ENCODE results near the gene RPN1. TPM values are rescaled to one million over a fixed set of nuclear protein-coding genes. Genes with fewer than 3 reads are reported as not detected.

The RPN1 gene
- total RNA-seq, 1 donor from 2014 or later: 213 TPM

GRCh38 chr3:128584412-128585020 is 66.1 kb downstream of the RPN1 start:
- Mint-ChIP-seq H3K4me3 (ENCODE audit: unreplicated experiment) (no peak overlapping the region), H3K27me3 (ENCODE audit: low read depth) (peaks cover 4% of the 10 kb centered on the region), H3K9me3 (ENCODE audit: low read depth) (no peaks in the 10 kb centered on the region), H3K4me1 (ENCODE audit: low read depth) (no peaks in the 10 kb centered on the region), H3K36me3 (ENCODE audit: low read depth) (peaks cover 2% of the 10 kb centered on the region), H3K27ac (ENCODE audit: unreplicated experiment) (no peak overlapping the region)
- DNase-seq (ENCODE audit: low spot score): no peak
- peak; percentile 85 for TF ChIP-seq CTCF (IDR thresholded peaks at IDR 0.05)

- no peaks in the 10 kb centered on the region for H3K4me1 Mint-ChIP-seq (ENCODE audit: low read depth)
- H3K27me3 Mint-ChIP-seq (ENCODE audit: low read depth): peaks cover 6% of the 10 kb centered on the region
- no peak overlapping the region for H3K4me3 Mint-ChIP-seq (ENCODE audit: unreplicated experiment)
- peaks cover 2% of the 10 kb centered on the region for H3K36me3 Mint-ChIP-seq (ENCODE audit: low read depth)
- H3K9me3 Mint-ChIP-seq (ENCODE audit: low read depth): no peaks in the 10 kb centered on the region
- no peak for TF ChIP-seq CTCF (IDR thresholded peaks at IDR 0.05)
- no peak overlapping the region for H3K27ac Mint-ChIP-seq (ENCODE audit: unreplicated experiment)
- no peak for DNase-seq (ENCODE audit: low spot score)
These were observed 69.1 kb downstream of the RPN1 start for GRCh38 chr3:128581566-128581965.

- Mint-ChIP-seq H3K36me3 (ENCODE audit: low read depth) (peaks cover 2% of the 10 kb centered on the region), H3K4me1 (ENCODE audit: low read depth) (no peaks in the 10 kb centered on the region), H3K4me3 (ENCODE audit: unreplicated experiment) (no peak overlapping the region), H3K9me3 (ENCODE audit: low read depth) (no peaks in the 10 kb centered on the region), H3K27me3 (ENCODE audit: low read depth) (peaks cover 6% of the 10 kb centered on the region), H3K27ac (ENCODE audit: unreplicated experiment) (no peak overlapping the region)
- no peak for DNase-seq (ENCODE audit: low spot score)
- TF ChIP-seq CTCF (IDR thresholded peaks at IDR 0.05): no peak
These were observed 70.7 kb downstream of the RPN1 start for GRCh38 chr3:128579927-128580326.

- Mint-ChIP-seq H3K36me3 (ENCODE audit: low read depth) (peaks cover 2% of the 10 kb centered on the region), H3K9me3 (ENCODE audit: low read depth) (no peaks in the 10 kb centered on the region), H3K4me1 (ENCODE audit: low read depth) (no peaks in the 10 kb centered on the region), H3K4me3 (ENCODE audit: unreplicated experiment) (no peak overlapping the region), H3K27ac (ENCODE audit: unreplicated experiment) (no peak overlapping the region), H3K27me3 (ENCODE audit: low read depth) (peaks cover 5% of the 10 kb centered on the region)
- no peak for TF ChIP-seq CTCF (IDR thresholded peaks at IDR 0.05)
- DNase-seq (ENCODE audit: low spot score): no peak
These were observed 72.3 kb downstream of the RPN1 start for GRCh38 chr3:128578346-128578745.

- H3K9me3 Mint-ChIP-seq (ENCODE audit: low read depth): no peaks in the 10 kb centered on the region
- peaks cover 2% of the 10 kb centered on the region for H3K36me3 Mint-ChIP-seq (ENCODE audit: low read depth)
- no peak for TF ChIP-seq CTCF (IDR thresholded peaks at IDR 0.05)
- peaks cover 4% of the 10 kb centered on the region for H3K4me1 Mint-ChIP-seq (ENCODE audit: low read depth)
- H3K4me3 Mint-ChIP-seq (ENCODE audit: unreplicated experiment): no peak overlapping the region
- H3K27me3 Mint-ChIP-seq (ENCODE audit: low read depth): peaks cover 3% of the 10 kb centered on the region
- DNase-seq (ENCODE audit: low spot score): no peak
- H3K27ac Mint-ChIP-seq (ENCODE audit: unreplicated experiment): no peak overlapping the region
These were observed 72.9 kb downstream of the RPN1 start for GRCh38 chr3:128577711-128578110.
